Measurements from ENCODE around the gene S100A4. TPM values are rescaled to one million over a fixed set of nuclear protein-coding genes. Genes with fewer than 3 reads are reported as not detected.

S100A4 gene
- total and polyA plus RNA-seq, 4 donors, result 44.0 to 2,351 (median 762) TPM

- ATAC-seq (ENCODE audit: insufficient read depth, low FRiP score) (no peak), DNase-seq (no peak)
- Histone ChIP-seq H3K4me1 (ENCODE audit: control insufficient read depth in 5 of 5, insufficient read depth in 5 of 5, low read length in 5 of 5) (peaks cover 0 to 16% (median 4%) of the 10 kb centered on the region in 5 donors), H3K9ac (ENCODE audit: insufficient read depth in 1 of 2, low read length in 2 of 2) (no peak overlapping the region), H3K4me3 (no peak overlapping the region), H3K27me3 (ENCODE audit: control insufficient read depth in 3 of 3, insufficient read depth in 3 of 3, low read length in 2 of 3) (no peaks in the 10 kb centered on the region), H3K9me3 (ENCODE audit: control insufficient read depth in 4 of 4, insufficient read depth in 3 of 4, low read length in 3 of 4) (no peaks in the 10 kb centered on the region), H3K27ac (ENCODE audit: low read depth in 1 of 2, low read length in 1 of 2) (no peak overlapping the region), H3K36me3 (ENCODE audit: control insufficient read depth in 4 of 4, insufficient read depth in 4 of 4, low read length in 4 of 4) (no peaks in the 10 kb centered on the region)
- TF ChIP-seq CTCF (IDR thresholded peaks at IDR 0.05; ENCODE audit: control extremely low read depth, extremely low read depth), result no peak
- WGBS, 2 donors, result 90 to 96% methylated on average over 3 of the region's 3 CpGs
Measured at GRCh38 chr1:153557877-153558276, 12.3 kb upstream of the S100A4 start.

GRCh38 chr1:153556348-153556747 lies 10.7 kb upstream of the S100A4 start:
- Histone ChIP-seq H3K4me3 (no peak overlapping the region), H3K27me3 (ENCODE audit: control insufficient read depth in 3 of 3, insufficient read depth in 3 of 3, low read length in 2 of 3) (no peaks in the 10 kb centered on the region), H3K36me3 (ENCODE audit: control insufficient read depth in 4 of 4, insufficient read depth in 4 of 4, low read length in 4 of 4) (no peaks in the 10 kb centered on the region), H3K4me1 (ENCODE audit: control insufficient read depth in 5 of 5, insufficient read depth in 5 of 5, low read length in 5 of 5) (peaks cover 0 to 16% (median 4%) of the 10 kb centered on the region in 5 donors), H3K9me3 (ENCODE audit: control insufficient read depth in 4 of 4, insufficient read depth in 3 of 4, low read length in 3 of 4) (no peaks in the 10 kb centered on the region), H3K9ac (ENCODE audit: insufficient read depth in 1 of 2, low read length in 2 of 2) (no peak overlapping the region), H3K27ac (ENCODE audit: low read depth in 1 of 2, low read length in 1 of 2) (no peak overlapping the region)
- DNase-seq (no peak), ATAC-seq (ENCODE audit: insufficient read depth, low FRiP score) (no peak)
- no peak for TF ChIP-seq CTCF (IDR thresholded peaks at IDR 0.05; ENCODE audit: control extremely low read depth, extremely low read depth)
- WGBS, 2 donors, result 79 to 84% methylated on average over 1 of the region's 1 CpG

- ATAC-seq (ENCODE audit: insufficient read depth, low FRiP score) (no peak), DNase-seq (peak in 2 of 3 donors; percentile 20 to 40)
- 31 to 42% methylated on average over 2 of the region's 2 CpGs for WGBS, 2 donors
- H3K9ac ChIP-seq (ENCODE audit: insufficient read depth in 1 of 2, low read length in 2 of 2), result no peak overlapping the region
- peaks cover 0 to 31% (median 0%) of the 10 kb centered on the region in 5 donors for H3K4me1 ChIP-seq (ENCODE audit: control insufficient read depth in 5 of 5, insufficient read depth in 5 of 5, low read length in 5 of 5)
- no peaks in the 10 kb centered on the region for H3K27me3 ChIP-seq (ENCODE audit: control insufficient read depth in 3 of 3, insufficient read depth in 3 of 3, low read length in 2 of 3)
- H3K9me3 ChIP-seq (ENCODE audit: control insufficient read depth in 4 of 4, insufficient read depth in 3 of 4, low read length in 3 of 4), result no peaks in the 10 kb centered on the region
- no peaks in the 10 kb centered on the region for H3K36me3 ChIP-seq (ENCODE audit: control insufficient read depth in 4 of 4, insufficient read depth in 4 of 4, low read length in 4 of 4)
- H3K4me3 ChIP-seq, result no peak overlapping the region
- H3K27ac ChIP-seq (ENCODE audit: low read depth in 1 of 2, low read length in 1 of 2), result peak overlapping the region in 1 of 2 donors; percentile 37
- TF ChIP-seq CTCF (IDR thresholded peaks at IDR 0.05; ENCODE audit: control extremely low read depth, extremely low read depth), result no peak
Measured at GRCh38 chr1:153553830-153554541, 8.4 kb upstream of the S100A4 start.

All from lung (tissue), 12 donors.